HT1080 (cell line): ENCODE measurements around the gene IKBKG. TPM values are rescaled to one million over a fixed set of nuclear protein-coding genes. Genes with fewer than 3 reads are reported as not detected.
"Not testable (repeated sequence)": the region's sequence is repeated elsewhere in the genome, so short reads cannot be mapped to it uniquely, and the experiment has no call there.

ENCODE experiments used
- DNase-seq: peaks from one replicate; pipeline ENCODE4 v3.0.0-alpha.2; 2015; ENCODE audit warnings: low read depth
- total RNA-seq: library from RNA; depleted of rRNA; stranded (reverse); fragments of >200 nt; shearing (Covaris generic); gene quantifications from 2 replicates; pipeline ENCODE4 v1.2.3, GENCODE V29; 2014

IKBKG gene
- total RNA-seq, 1 experiment from 2014 or later = 45.0 TPM

DNA sequence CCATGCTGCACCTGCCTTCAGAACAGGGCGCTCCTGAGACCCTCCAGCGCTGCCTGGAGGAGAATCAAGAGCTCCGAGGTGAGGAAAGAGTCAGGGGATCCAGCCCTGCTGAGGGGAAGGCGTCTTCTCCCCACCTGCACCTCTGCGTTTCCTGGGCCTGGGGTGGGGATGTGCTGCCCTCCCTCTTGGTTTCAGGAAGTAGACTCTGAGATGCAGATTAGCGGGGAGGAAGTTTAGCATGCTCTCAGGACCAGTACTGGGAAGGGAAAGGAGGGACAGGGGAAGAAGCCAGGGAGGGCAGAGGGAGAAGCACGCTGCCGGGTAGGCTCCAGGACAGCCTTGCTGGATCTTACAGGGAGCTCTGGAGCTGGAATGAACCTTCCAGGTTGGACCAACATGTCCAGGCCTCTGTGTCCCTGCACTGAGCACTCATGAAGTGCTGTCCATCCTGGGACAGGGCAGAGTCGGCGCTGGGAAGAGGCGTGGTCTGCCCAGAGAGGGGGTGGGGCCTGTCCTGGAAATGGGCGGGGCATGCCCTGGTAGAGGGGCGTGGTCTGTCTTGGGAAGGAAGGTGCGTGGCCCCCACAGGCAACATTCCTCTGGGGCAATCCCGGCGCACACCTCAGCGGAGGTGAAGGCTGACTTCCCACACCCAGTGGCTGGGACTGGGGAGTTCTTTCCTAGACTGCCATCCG, 4.8 kb downstream of the IKBKG start:
- not testable (repeated sequence) for DNase-seq

DNA sequence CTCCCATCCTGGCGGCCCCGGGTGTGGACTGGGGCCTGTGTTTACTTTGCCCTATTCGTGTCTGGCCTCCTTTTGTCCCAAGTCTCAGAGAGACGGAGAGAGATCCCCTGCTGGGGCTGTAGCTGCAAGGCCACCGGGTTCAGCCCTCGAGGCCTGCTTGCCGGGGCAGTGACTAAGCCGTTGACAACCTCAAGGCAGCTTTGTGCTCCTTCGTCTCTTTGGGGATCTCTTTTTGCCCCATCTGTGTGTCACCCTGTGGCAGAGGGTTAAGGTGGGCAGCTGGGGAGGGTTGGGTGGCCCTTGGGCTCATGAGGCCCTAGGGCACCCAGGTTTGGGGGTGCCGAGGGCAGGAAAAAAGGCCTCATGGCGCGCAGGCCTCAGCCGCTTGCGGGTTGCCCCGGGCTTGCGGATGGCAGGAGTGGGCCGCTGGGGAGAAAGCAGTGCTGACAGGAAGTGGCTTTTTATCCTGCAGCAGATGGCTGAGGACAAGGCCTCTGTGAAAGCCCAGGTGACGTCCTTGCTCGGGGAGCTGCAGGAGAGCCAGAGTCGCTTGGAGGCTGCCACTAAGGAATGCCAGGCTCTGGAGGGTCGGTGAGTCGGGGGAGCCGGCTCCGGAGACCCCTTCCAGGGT, 10.8 kb downstream of the IKBKG start:
- not testable (repeated sequence) for DNase-seq

GRCh38 chrX:154558896-154559295, 11.5 kb downstream of the IKBKG start:
- DNase-seq = not testable (repeated sequence)

- not testable (repeated sequence) for DNase-seq
These were observed 12.9 kb downstream of the IKBKG start for GRCh38 chrX:154560326-154560725.

GRCh38 chrX:154562295-154562694, 14.9 kb downstream of the IKBKG start:
- not testable (repeated sequence) for DNase-seq

- not testable (repeated sequence) for DNase-seq
These were observed 22.9 kb downstream of the IKBKG start for GRCh38 chrX:154570361-154570760.

DNA sequence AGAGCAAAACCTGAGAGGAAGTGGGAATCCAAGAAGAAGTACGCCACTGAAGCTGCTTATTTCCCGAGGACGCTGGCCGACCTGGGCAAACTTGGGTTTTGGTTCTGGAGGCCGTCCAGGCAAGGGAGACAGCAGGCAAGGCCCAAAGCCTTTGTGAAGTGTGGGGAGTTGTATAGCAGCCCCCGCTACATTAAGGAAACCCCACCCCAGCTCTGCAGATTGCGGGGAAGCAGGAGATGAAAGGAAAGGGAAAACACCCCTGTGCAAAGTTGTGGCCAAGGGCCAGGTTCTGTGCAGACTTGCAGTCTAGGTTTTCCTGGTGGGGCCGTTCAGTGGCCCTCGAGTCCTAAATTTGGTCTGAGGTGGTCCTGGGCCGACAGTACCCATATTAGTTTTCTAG, 25.6 kb downstream of the IKBKG start:
- DNase-seq = not testable (repeated sequence)

GRCh38 chrX:154575076-154575475, 27.7 kb downstream of the IKBKG start:
- not testable (repeated sequence) for DNase-seq

- DNase-seq = not testable (repeated sequence)
These were observed 35.6 kb downstream of the IKBKG start for GRCh38 chrX:154582994-154583393.

DNA sequence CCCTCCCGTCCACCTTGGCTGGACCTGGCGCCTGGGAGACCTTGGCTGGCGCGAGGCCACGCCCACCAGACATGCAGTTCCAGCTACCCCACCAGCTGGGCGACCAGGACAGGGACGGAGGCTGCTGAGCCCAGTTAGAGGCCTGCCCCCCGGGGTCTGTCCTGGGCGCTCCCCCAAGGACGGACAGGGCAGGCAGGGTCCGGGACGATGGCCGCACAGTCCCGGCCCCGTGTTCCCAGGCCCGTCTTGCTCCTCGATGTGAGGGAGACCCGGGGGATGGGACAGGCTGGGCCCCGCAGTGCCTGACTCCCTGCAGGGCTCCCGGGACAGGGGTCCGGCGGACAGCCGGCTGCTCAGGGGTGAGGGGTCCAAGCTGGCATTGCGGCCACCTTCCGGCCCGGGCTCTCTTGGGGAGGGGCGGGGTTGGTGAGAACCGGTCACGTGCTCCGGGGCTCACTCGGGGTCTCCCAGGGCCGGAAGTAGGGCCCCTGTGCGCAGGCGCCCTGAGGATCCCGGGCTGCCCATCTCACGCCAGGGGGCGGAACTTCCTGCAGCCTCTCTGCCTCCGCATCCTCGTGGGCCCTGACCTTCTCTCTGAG, 37.3 kb downstream of the IKBKG start, which contains the start of gene CTAG1A:
TSS of gene CTAG1A (plus strand) at position 549 of the 599 bp plus-strand sequence. CDS start 74 bp downstream, outside the sequence.
- not testable (repeated sequence) for DNase-seq

GRCh38 chrX:154590415-154590814, 43.0 kb downstream of the IKBKG start:
- not testable (repeated sequence) for DNase-seq

DNA sequence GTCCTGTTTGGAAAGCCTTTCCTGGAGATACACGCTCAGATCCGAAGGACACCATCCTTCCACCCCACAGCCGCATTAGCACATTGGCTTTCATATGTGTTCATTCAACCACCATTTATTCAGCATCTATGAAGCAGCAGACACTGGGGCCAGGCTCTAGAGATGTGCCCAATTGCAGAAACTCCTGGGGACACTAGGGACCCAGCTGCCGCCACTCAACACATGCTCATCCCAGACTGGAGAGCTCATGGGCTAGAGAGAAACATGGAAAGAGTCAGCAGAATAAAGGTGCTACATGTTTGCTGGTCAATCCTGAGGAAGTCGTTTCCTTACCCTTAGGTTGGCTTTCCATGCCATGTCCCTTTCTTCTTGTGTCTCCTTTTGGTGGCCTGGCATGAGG, 45.1 kb downstream of the IKBKG start:
- DNase-seq = no peak

- DNase-seq = no peak
These were observed 45.8 kb downstream of the IKBKG start for GRCh38 chrX:154593201-154593600.

DNA sequence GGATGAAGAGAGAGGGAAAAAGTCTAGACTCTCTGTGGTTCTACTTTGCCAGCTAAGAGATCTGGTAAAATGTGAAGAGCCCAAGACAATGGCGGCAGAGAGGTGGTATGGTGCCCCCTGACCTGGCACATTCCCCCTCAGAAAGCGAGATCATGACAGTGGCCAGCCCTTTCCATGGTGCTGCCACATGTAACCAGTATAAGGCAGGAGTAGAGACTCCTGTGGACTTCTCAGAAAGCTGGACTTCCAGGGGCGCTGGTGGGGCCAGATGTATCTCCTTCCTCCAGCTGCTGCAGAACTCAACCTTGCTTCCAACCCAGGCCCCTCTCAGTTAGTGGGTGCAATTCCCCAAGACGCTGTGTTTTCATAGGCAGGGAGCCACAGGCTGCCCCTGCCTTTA, 47.1 kb downstream of the IKBKG start:
- no peak for DNase-seq

DNA sequence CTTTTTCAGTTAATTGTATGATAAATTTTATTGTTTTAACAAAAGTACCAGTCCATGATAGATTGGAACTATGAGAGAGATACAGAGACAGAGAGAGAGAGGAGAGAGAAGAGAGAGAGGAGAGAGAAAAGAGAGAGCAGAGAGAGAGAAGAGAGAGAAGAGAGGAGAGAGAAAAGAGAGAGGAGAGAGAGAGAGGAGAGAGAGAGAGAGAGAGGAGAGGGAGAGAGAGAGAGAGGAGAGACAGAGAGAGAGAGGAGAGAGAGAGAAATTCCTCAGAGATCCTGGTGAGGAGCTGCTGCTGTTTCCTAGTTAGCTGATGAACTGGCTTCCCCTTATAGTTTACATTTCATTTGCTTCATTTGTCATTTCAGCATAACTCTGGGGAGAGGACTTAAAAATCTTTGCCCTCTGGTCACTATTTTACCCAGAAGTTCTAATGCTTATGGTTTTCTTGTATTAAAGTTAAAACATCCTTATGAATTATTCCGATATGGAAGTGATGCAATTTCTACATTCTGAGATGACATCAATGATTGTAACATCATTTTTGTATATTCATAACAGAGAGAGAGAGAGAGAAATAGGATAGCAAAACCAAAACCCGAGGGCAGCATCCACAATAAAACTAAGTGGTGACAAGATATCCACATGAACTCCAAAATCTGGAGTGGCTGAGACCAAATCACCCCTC, 48.3 kb downstream of the IKBKG start:
- no peak for DNase-seq

- DNase-seq = peak; percentile 71
These were observed 49.0 kb downstream of the IKBKG start for GRCh38 chrX:154596290-154596929.

DNA sequence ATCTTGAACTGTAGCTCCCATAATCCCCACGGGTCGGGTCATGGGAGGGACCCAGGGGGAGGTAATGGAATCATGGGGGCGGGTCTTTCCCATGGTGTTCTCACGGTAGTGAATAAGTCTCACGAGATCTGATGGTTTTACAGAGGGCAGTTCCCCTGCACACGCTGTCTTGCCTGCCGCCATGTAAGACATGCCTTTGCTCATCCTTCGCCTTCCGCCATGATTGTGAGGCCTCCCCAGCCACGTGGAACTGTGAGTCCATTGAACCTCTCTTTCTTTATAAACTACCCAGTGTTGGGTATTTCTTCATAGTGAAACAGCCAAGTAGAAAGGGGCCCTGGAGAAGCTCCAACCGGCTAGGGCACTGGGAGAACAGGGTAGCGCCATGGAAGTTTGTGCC, 49.8 kb downstream of the IKBKG start:
- no peak for DNase-seq

- DNase-seq = no peak
These were observed 51.2 kb downstream of the IKBKG start for GRCh38 chrX:154598656-154599055.

- DNase-seq = no peak
These were observed 52.1 kb downstream of the IKBKG start for GRCh38 chrX:154599531-154599930.

DNA sequence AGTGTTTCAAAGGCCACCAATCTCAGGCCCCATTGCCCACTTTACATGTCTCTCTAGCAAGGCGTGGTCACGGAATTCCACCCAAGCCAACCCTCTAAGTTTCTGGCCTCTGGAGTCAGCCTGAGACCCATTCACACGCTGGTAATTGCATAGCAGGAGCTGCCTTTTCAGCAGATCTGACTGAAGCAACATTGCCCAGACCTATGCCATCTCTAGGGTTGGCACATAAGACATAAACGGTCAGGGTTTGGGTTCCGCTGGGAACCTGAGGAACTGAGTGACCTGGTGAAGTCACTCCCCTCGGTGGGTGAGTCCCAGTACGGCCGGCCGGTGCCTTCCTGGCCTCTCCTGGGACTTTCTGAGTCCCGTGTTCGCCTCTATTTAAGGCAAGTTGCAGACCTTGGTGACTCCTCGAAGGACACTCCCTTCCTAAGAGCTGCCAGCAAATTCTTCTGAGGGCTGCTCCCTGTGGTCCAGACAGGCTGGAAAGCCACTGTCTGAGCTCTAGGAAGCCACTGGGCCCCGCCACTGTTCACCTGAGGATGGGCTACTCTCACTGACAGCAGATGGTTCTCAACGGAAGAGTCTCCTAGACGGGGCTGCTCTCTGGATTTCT, 53.4 kb downstream of the IKBKG start:
- peak; percentile 55 for DNase-seq

DNA sequence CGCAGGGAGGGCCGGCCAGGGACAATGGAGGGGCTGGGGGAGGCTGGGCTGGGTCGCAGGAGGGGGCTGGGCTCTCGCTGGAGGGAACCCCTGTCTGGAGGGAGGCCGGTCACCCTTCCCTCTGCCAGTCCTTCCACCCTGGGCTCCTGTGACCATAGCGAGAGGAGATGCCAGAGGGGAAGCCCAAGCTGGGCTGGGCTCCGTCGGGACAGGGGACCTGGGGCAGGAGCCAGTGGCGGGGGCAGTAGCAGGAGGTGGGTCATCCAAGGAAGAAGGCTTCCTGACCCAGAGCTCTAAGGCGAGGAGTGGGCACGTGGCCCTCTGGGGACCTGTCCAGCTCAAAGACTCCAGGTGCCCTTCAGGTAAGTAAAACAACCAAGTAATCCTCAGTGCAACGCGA, 54.8 kb downstream of the IKBKG start:
- DNase-seq = no peak
